Suprapubic skin (tissue), 4 donors: ENCODE results near the gene ACAP3. TPM values are rescaled to one million over a fixed set of nuclear protein-coding genes. Genes with fewer than 3 reads are reported as not detected.

Experiments used
- DNase-seq, 2 donors: peaks; one replicate each; pipeline ENCODE4 v3.0.0-alpha.2; 2019; ENCODE audit warnings: low spot score in 2 of 2
- H3K27ac ChIP-seq: fragments of 200-600 bp; sonication (generic); one replicate; pipeline ENCODE4 v1.5.1; 2019
- H3K27me3 ChIP-seq: fragments of 200-600 bp; sonication (generic); one replicate; pipeline ENCODE4 v1.5.1; 2019
- H3K36me3 ChIP-seq: fragments of 200-600 bp; sonication (generic); one replicate; pipeline ENCODE4 v1.5.1; 2019
- H3K4me1 ChIP-seq: fragments of 200-600 bp; sonication (generic); one replicate; pipeline ENCODE4 v1.5.1; 2019
- H3K4me3 ChIP-seq: fragments of 200-600 bp; sonication (generic); one replicate; pipeline ENCODE4 v1.5.1; 2019; ENCODE audit warnings: mild to moderate bottlenecking
- H3K9me3 ChIP-seq: fragments of 200-600 bp; sonication (generic); one replicate; pipeline ENCODE4 v1.5.1; 2019
- CTCF ChIP-seq, 2 donors: fragments of 200-600 bp in 1 of 2; fragments of 450-650 bp in 1 of 2; sonication (generic) in 1 of 2; IDR thresholded peaks; one replicate each; pipeline ENCODE4 v1.5.1; 2016 to 2019; ENCODE audit warnings: antibody characterized with exemption in 2 of 2, mild to moderate bottlenecking in 1 of 2, moderate library complexity in 1 of 2
- EP300 ChIP-seq: sonication (generic); formaldehyde crosslinking; IDR thresholded peaks from one replicate; pipeline ENCODE4 v1.6.1; 2017; ENCODE audit warnings: antibody characterized with exemption
- POLR2A ChIP-seq, 2 donors: fragments of 450-650 bp; IDR thresholded peaks; one replicate each; pipeline ENCODE4 v1.6.1; 2017; ENCODE audit warnings: antibody characterized with exemption in 2 of 2, mild to moderate bottlenecking in 2 of 2, moderate library complexity in 2 of 2
- POLR2AphosphoS5 ChIP-seq, 3 donors: sonication (generic); formaldehyde crosslinking; IDR thresholded peaks; one replicate each; pipeline ENCODE4 v1.6.1; 2017; ENCODE audit warnings: antibody characterized with exemption in 3 of 3
- WGBS: methylation state at CpG from one replicate; pipeline ENCODE4 v1.1.5; 2018; 5-methylcytosine and 5-hydroxymethylcytosine counted together
- total RNA-seq, 4 donors: library from RNA; depleted of rRNA; stranded (reverse); fragments of >200 nt; gene quantifications; one replicate each; pipeline ENCODE4 v1.1.0, GENCODE V29; 2016

The ACAP3 gene
- total RNA-seq, 4 donors from 2014 or later: 112 to 309 (median 148) TPM

GRCh38 chr1:1274931-1275431, 32.7 kb downstream of the ACAP3 start:
- no peaks in the 10 kb centered on the region for H3K9me3 ChIP-seq
- H3K27me3 ChIP-seq: no peaks in the 10 kb centered on the region
- DNase-seq: peak in 1 of 2 donors; percentile 64
- 51% methylated on average over 4 of the region's 15 CpGs for WGBS
- H3K36me3 ChIP-seq: no peaks in the 10 kb centered on the region
- H3K4me1 ChIP-seq: peaks cover 41% of the 10 kb centered on the region
- no peak overlapping the region for H3K27ac ChIP-seq
- TF ChIP-seq POLR2AphosphoS5 (IDR thresholded peaks at IDR 0.05) (no peak), EP300 (no peak), POLR2A (IDR thresholded peaks at IDR 0.05) (no peak), CTCF (IDR thresholded peaks at IDR 0.05) (no peak)
- H3K4me3 ChIP-seq: no peak overlapping the region

- H3K36me3 ChIP-seq: no peaks in the 10 kb centered on the region
- no peaks in the 10 kb centered on the region for H3K27me3 ChIP-seq
- H3K9me3 ChIP-seq: no peaks in the 10 kb centered on the region
- peaks cover 44% of the 10 kb centered on the region for H3K4me1 ChIP-seq
- H3K4me3 ChIP-seq: peak overlapping the region; percentile 77
- peak overlapping the region; percentile 85 for H3K27ac ChIP-seq
- no peak for TF ChIP-seq POLR2AphosphoS5 (IDR thresholded peaks at IDR 0.05)
- no peak for TF ChIP-seq EP300
- no peak for TF ChIP-seq POLR2A (IDR thresholded peaks at IDR 0.05)
- no peak for TF ChIP-seq CTCF (IDR thresholded peaks at IDR 0.05)
- DNase-seq: peak in 1 of 2 donors; percentile 62
- 21% methylated on average over 7 of the region's 31 CpGs for whole genome bisulfite sequencing
These were observed 33.3 kb downstream of the ACAP3 start for GRCh38 chr1:1274299-1274930.

GRCh38 chr1:1273512-1274298, 34.0 kb downstream of the ACAP3 start, which contains the start of gene UBE2J2:
Gene UBE2J2, minus strand, starts transcription at chr1:1273854. Its CDS starts 5,862 bp downstream, at chr1:1267992.
- Histone ChIP-seq H3K4me1 (peaks cover 44% of the 10 kb centered on the region), H3K36me3 (peaks cover 2% of the 10 kb centered on the region), H3K27ac (peak within 1 kb of the TSS; percentile 85), H3K4me3 (peak within 1 kb of the TSS; percentile 77), H3K9me3 (no peaks in the 10 kb centered on the region), H3K27me3 (no peaks in the 10 kb centered on the region)
- peak; percentile 96 to 98 for DNase-seq
- TF ChIP-seq POLR2AphosphoS5 (IDR thresholded peaks at IDR 0.05): peak in 1 of 3 donors; percentile 61
- no peak for TF ChIP-seq CTCF (IDR thresholded peaks at IDR 0.05)
- TF ChIP-seq POLR2A (IDR thresholded peaks at IDR 0.05): peak in 1 of 2 donors; percentile 48
- no peak for TF ChIP-seq EP300
- 0% methylated on average over 11 of the region's 105 CpGs for WGBS

- WGBS: no CpG with 5 or more reads among the region's 31 CpGs
- Histone ChIP-seq H3K27me3 (no peaks in the 10 kb centered on the region), H3K9me3 (no peaks in the 10 kb centered on the region), H3K27ac (peak overlapping the region; percentile 85), H3K4me1 (peaks cover 44% of the 10 kb centered on the region), H3K36me3 (peaks cover 8% of the 10 kb centered on the region), H3K4me3 (peak overlapping the region; percentile 77)
- TF ChIP-seq EP300: no peak
- TF ChIP-seq CTCF (IDR thresholded peaks at IDR 0.05): no peak
- no peak for TF ChIP-seq POLR2AphosphoS5 (IDR thresholded peaks at IDR 0.05)
- TF ChIP-seq POLR2A (IDR thresholded peaks at IDR 0.05): no peak
- DNase-seq: peak in 1 of 2 donors; percentile 66
These were observed 34.6 kb downstream of the ACAP3 start for GRCh38 chr1:1273209-1273511.
